NCI-H2029 treated with DMSO at 0.1 percent for 48 hours (cell line): ENCODE measurements around the gene PAEP.

Source experiments
- DNase-seq: peaks from one replicate; lab custom pipeline; 2025; lab: John Stamatoyannopoulos, UW

The PAEP gene

GRCh38 chr9:135615666-135616618 lies 54.4 kb downstream of the PAEP start:
- no peak for DNase-seq
